Spinal cord (tissue), 10 donors: ENCODE results near the gene COIL. TPM values are rescaled to one million over a fixed set of nuclear protein-coding genes. Genes with fewer than 3 reads are reported as not detected.

ENCODE experiments used
- DNase-seq, 6 donors: peaks; one replicate each; pipeline versions ENCODE4 v3.0.0 to v3.0.0-alpha.2; 2013 to 2015; ENCODE audit warnings: low spot score in 6 of 6, low read depth in 4 of 6
- H3K27ac ChIP-seq: one replicate; pipeline ENCODE4 v1.5.1; 2013; ENCODE audit warnings: low read depth, low read length, control low read depth
- H3K27me3 ChIP-seq: one replicate; pipeline ENCODE4 v1.6.1; 2013; ENCODE audit warnings: low read length; ENCODE audit not compliant: control insufficient read depth, insufficient read depth
- H3K36me3 ChIP-seq: one replicate; pipeline ENCODE4 v1.6.1; 2013; ENCODE audit warnings: low read length; ENCODE audit not compliant: control insufficient read depth, insufficient read depth
- H3K4me1 ChIP-seq: one replicate; pipeline ENCODE4 v1.6.1; 2013; ENCODE audit warnings: low read length; ENCODE audit not compliant: control insufficient read depth, insufficient read depth
- H3K4me3 ChIP-seq: one replicate; pipeline ENCODE4 v1.5.1; 2013; ENCODE audit warnings: low read depth, low read length, control low read depth
- H3K9me3 ChIP-seq: one replicate; pipeline ENCODE4 v1.6.1; 2013; ENCODE audit warnings: low read length; ENCODE audit not compliant: control insufficient read depth, insufficient read depth
- WGBS: methylation state at CpG from one replicate; pipeline ENCODE4 v1.1.5; 2013; ENCODE audit warnings: missing lambda C conversion rate; ENCODE audit not compliant: insufficient coverage; 5-methylcytosine and 5-hydroxymethylcytosine counted together
- polyA plus RNA-seq, 2 donors: library from polyadenylated mRNA; unstranded; fragments of 120-200 nt; gene quantifications; one replicate each; pipeline ENCODE4 v1.2.1, GENCODE V29; 2013; ENCODE audit not compliant: insufficient read length in 2 of 2
- total RNA-seq, 2 donors: library from RNA; depleted of rRNA in 1 of 2; stranded (reverse); fragments of 120-200 nt in 1 of 2; fragments of >200 nt in 1 of 2; gene quantifications; one replicate each; pipeline versions ENCODE4 v1.2.3 to v1.2.4, GENCODE V29; 2013 to 2014
- donor health status: healthy.

The COIL gene
- total and polyA plus RNA-seq, 4 donors = 20.4 to 22.1 (median 21.2) TPM

DNA sequence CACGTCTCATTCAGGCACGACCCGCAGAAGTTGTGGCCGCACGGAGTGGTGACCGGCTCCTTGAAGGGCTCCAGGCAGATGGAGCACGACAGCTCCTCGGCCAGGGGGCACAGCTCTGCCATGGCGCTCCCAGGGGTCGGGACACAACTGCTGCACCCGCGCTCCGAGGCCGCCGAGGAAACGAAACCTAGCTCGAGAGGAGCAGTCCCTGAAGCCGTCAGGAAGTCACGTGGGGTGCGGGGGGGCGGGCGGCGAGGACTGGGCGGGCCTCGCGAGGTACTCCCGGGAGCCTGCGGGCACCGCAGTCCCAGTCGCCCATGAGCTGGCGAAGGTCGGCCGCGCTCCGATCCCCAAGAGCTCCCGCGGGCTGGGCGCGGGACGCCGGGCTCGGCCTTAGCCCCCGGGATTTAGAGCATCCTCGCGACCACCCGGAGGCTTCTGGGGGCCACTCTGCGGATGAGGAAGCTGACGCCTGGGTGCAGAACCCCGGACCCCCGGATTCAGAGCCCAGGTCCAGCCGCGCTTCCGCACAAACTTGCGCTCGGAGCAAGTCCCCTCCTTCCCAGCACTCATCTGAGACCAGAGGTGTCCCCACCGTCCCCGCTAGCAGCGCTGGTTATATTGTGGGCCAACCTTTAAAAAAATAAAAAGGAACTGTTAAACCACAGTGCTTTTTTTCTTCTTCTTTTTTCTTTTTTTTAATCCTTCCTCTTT is 46.8 kb downstream of the COIL start, which contains the start of gene TRIM25:
Gene TRIM25, minus strand, starts transcription at position 183 of the 714 bp plus-strand sequence. Its CDS starts 61 bp downstream, at position 122.
- no peak within 1 kb of the TSS for H3K27ac ChIP-seq
- peaks cover 12% of the 10 kb centered on the region for H3K4me1 ChIP-seq
- under 1% methylated on average over 57 of the region's 58 CpGs for WGBS

DNA sequence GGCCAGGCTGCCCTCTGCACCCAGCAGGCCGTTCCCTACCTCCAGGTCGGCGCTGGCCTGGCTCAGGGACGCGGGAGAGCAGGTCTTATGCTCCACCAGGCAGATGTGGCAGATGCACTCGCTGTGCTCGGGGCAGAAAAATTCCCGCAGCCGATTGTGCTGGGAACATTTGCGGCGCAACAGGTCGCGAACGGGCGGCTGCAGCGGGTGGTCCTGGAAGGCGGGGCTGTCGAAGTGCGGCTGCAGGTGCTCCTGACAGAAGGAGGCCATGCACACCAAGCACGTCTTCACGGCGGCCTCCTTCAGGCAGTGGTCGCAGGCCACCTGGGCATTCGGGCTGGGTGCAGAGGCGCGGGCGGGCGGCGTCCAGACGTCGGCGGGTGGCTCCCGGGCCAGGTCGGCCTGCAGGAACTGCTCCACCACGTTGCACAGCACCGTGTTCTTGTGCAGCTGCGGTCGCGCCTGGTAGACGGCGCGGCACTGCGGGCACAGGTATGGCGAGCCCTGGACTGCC is 47.4 kb downstream of the COIL start:
- H3K27ac ChIP-seq = no peak overlapping the region

More for the DNA sequence above, 46.8 kb downstream of the COIL start, which contains the start of gene TRIM25:
- Histone ChIP-seq H3K4me3 (peak within 1 kb of the TSS; percentile 84), H3K27me3 (peaks cover 4% of the 10 kb centered on the region), H3K36me3 (no peaks in the 10 kb centered on the region), H3K9me3 (peaks cover 2% of the 10 kb centered on the region)
- peak; percentile 40 to 92 (median 62) for DNase-seq

DNA sequence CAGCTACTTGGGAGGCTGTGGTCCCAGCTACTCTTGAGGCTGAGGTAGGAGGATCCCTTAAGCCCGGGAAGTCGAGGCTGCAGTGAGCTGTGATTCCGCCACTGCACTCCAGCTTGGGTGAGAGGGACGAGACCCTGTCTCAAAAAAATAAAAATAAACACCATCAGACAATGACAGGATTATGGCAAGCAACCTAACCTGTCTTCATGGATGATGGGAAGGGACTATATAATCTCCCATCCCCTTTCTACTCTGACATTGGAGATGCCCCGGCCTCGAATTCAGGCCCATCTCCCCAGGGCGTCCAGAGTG is 47.9 kb downstream of the COIL start:
- Histone ChIP-seq H3K27me3 (peaks cover 4% of the 10 kb centered on the region), H3K9me3 (peaks cover 2% of the 10 kb centered on the region), H3K4me3 (peak overlapping the region; percentile 84), H3K36me3 (peaks cover 4% of the 10 kb centered on the region), H3K27ac (no peak overlapping the region), H3K4me1 (peaks cover 12% of the 10 kb centered on the region)
- WGBS = 10% methylated on average over 2 of the region's 7 CpGs
- DNase-seq = no peak

More for the DNA sequence above, 47.4 kb downstream of the COIL start:
- Histone ChIP-seq H3K4me3 (peak overlapping the region; percentile 84), H3K36me3 (peaks cover under 1% of the 10 kb centered on the region), H3K27me3 (peaks cover 4% of the 10 kb centered on the region), H3K4me1 (peaks cover 12% of the 10 kb centered on the region), H3K9me3 (peaks cover 2% of the 10 kb centered on the region)
- WGBS = 5% methylated on average over 44 of the region's 44 CpGs
- DNase-seq = peak in 2 of 6 donors; percentile 13 to 26

DNA sequence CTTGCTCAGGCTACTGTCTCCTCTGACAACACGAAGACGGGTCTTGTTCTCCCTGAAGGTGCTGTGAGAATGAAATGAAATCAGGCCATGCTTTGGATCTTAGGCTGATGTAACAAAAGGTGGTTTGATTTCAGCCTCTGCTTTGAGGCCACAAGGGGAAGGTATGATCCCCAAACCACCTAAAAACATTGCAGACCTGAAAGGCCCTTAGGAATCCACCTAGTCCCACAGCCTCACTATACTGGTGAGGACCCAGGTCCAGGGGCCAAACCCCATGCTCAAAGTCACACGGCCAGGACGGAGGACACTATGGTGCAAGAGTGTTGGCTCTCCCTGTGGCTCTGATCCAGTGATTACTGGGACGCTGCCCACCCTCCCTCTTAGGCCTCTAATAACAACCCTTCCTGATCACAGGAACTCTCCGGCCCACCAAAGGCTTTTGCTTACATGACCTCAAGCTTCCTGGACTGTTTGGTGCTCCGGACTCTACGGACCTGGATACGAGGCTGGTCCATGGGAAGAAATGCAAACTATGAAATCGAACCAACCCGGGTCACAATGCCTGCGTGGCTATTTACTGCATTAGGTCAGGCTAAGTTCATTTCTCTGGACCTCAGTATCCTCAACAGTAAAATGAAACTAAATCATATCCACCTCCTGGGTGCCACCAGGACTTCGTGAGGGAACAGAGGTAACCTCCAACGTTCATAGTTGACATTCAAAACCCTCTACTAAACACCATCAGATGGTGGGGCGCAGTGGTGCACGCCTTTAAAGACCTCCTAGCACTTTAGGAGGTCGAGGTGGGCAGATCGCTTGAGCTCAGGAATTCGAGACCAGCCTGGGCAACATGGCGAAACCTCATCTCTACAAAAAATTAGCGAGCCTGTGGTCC is 48.5 kb downstream of the COIL start:
- Histone ChIP-seq H3K27me3 (peaks cover 4% of the 10 kb centered on the region), H3K9me3 (no peaks in the 10 kb centered on the region), H3K27ac (no peak overlapping the region), H3K4me3 (peak overlapping the region; percentile 84), H3K4me1 (peaks cover 12% of the 10 kb centered on the region), H3K36me3 (peaks cover 4% of the 10 kb centered on the region)
- 92% methylated on average over 18 of the region's 21 CpGs for WGBS
- DNase-seq = no peak

DNA sequence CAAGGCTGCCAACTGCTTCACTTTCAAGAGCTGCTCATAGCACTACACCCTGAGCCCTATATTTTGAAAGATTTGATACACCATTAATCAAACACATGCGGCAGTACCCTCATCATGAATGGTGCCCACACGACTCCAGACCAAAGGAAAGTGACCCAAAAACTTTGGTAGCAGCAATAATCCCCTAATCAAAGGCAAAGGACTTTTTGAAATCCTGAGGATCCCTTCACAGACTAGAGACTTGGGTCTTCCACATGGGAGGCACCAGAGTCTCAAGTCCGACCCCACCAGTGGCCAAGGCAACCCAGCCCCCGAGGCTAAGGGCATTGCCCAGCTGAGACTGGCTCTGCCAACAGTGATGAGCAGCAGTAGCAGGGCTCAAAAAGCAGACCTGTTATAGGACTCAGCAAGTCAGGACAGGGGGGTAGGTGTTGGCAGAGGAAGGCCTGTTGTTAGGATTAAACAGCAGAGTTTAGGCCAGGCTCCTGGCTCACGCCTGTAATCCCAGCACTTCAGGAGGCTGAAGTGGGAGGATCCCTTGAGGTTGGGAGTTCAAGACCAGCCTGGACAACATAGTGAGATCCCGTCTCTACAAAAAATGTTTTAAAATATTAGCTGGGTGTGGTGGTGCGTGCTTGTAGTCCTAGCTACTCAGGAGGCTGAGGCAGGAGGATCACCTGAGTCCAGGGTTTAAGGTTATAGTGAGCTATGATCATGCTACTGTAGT is 50.2 kb downstream of the COIL start:
- no peak for DNase-seq
- Histone ChIP-seq H3K4me3 (no peak overlapping the region), H3K4me1 (peaks cover 12% of the 10 kb centered on the region), H3K9me3 (no peaks in the 10 kb centered on the region), H3K27me3 (peaks cover 4% of the 10 kb centered on the region), H3K36me3 (peaks cover 8% of the 10 kb centered on the region), H3K27ac (no peak overlapping the region)
- WGBS = 79% methylated on average over 7 of the region's 7 CpGs

DNA sequence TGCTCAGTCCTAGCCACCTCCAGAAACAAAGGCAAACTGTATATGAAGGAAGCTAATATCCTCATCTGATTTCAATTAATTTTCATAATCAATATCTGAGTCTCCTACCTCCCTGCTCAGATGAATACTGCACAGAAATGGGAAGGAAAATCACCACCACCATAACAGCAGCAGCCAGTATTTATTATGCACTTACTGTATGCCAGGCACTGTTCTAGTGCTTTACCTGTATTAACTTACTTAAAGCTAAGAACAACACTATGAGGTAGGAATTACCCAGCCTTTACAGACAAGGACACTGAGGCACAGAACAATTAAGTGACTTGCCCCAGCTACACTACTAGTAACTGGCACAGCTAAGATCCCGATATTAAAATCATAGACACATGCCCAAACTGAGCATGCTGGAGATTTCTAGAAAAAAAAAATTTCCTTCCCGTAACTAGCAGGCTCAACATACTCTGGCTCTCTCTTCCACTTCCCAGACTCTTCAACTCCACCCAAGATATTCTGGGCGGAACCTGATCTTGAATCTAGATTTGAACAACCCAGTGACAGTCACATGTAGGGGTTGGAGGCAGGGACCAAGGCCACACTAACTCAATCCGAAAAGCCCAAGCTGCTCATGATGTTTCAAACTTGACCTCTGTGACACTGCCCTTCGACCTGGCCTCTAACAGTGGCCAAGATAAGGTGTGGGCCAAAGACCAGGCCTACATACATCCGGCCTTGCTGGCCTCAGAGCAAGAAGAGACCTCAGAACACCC is 50.9 kb downstream of the COIL start:
- 93% methylated on average over 5 of the region's 6 CpGs for WGBS
- DNase-seq = no peak
- H3K4me1 ChIP-seq = peaks cover 12% of the 10 kb centered on the region
- H3K9me3 ChIP-seq = no peaks in the 10 kb centered on the region
- H3K4me3 ChIP-seq = no peak overlapping the region
- H3K36me3 ChIP-seq = peaks cover 8% of the 10 kb centered on the region
- H3K27ac ChIP-seq = no peak overlapping the region
- H3K27me3 ChIP-seq = peaks cover 4% of the 10 kb centered on the region

DNA sequence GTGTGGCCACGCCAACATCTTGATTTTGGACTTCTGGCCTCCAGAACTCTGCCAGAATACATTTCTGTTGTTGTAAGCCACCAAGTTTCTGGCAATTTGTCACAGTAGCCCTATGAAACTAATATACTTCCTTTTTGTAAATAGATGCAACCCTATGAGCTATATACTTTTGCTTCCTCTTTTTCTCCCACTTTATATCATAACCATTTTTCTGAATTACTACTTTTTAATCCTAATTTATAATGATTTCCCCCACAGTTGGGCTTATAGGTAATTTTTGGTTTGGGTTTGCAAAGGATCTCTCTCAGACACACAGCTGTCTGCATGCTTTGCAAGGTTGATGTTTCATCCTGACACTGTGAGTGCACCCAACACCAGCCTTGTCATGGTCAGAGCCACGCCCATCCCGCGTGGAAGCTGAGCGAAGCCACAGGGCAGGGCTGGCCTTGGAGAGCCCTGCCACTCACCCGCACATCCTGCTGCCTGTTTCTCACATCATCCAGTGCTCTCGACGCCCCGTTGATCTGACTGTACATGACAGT is 52.8 kb downstream of the COIL start:
- H3K4me3 ChIP-seq = no peak overlapping the region
- peaks cover 11% of the 10 kb centered on the region for H3K36me3 ChIP-seq
- H3K27me3 ChIP-seq = peaks cover under 1% of the 10 kb centered on the region
- H3K27ac ChIP-seq = no peak overlapping the region
- WGBS = 90% methylated on average over 6 of the region's 9 CpGs
- DNase-seq = no peak
- H3K9me3 ChIP-seq = peaks cover 1% of the 10 kb centered on the region
- H3K4me1 ChIP-seq = peaks cover 4% of the 10 kb centered on the region

DNA sequence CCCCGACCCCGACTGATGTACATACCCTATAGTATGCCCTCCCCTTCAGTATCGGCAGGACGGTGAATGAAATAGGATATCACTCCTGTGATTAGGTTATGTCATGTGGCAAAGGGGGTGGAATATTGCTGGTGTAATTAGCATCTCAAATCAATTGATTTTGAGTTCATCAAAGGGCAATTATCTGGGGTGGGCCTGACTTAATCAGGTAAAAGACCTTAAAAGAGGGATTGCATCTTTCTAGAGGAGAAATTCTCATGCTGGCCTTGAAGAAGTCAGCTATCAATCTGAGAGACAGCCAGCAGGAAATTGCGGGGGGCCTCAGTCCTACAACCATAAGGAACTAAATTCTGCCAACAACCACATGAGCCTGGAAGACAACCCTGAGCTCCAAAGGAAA is 57.3 kb downstream of the COIL start:
- Histone ChIP-seq H3K9me3 (peaks cover 1% of the 10 kb centered on the region), H3K27ac (no peak overlapping the region), H3K4me3 (no peak overlapping the region), H3K27me3 (no peaks in the 10 kb centered on the region), H3K4me1 (no peaks in the 10 kb centered on the region), H3K36me3 (peaks cover 29% of the 10 kb centered on the region)
- 100% methylated on average over 1 of the region's 5 CpGs for WGBS
- DNase-seq = no peak
